Esophagus muscularis mucosa (tissue), 4 donors: ENCODE data around the gene BACE2. TPM values are rescaled to one million over a fixed set of nuclear protein-coding genes. Genes with fewer than 3 reads are reported as not detected.

ENCODE experiments used
- DNase-seq: peaks from one replicate; pipeline ENCODE4 v3.0.0-alpha.2; 2017; ENCODE audit errors: extremely low spot score
- H3K27ac ChIP-seq, 4 donors: fragments of 200-600 bp; sonication (generic); replicated peaks in 1 of 4; 1 replicate in 3 of 4; 2 replicates in 1 of 4; pipeline ENCODE4 v1.5.1; 2016 to 2019; ENCODE audit warnings: mild to moderate bottlenecking in 1 of 4
- H3K27me3 ChIP-seq, 4 donors: fragments of 200-600 bp; sonication (generic); one replicate each; pipeline versions ENCODE4 v1.5.1 to v1.6.0; 2016 to 2019
- H3K36me3 ChIP-seq, 4 donors: fragments of 200-600 bp; sonication (generic); one replicate each; pipeline ENCODE4 v1.5.1; 2016 to 2019
- H3K4me1 ChIP-seq, 4 donors: fragments of 200-600 bp; sonication (generic); one replicate each; pipeline ENCODE4 v1.5.1; 2016 to 2019
- H3K4me3 ChIP-seq, 4 donors: fragments of 200-600 bp; sonication (generic); 1 replicate in 2 of 4; 2 replicates in 2 of 4; pipeline ENCODE4 v1.5.1; 2016 to 2019; ENCODE audit warnings: mild to moderate bottlenecking in 4 of 4, moderate library complexity in 1 of 4
- H3K9me3 ChIP-seq, 4 donors: fragments of 200-600 bp; sonication (generic); 1 replicate in 3 of 4; 2 replicates in 1 of 4; pipeline ENCODE4 v1.5.1; 2016 to 2019
- CTCF ChIP-seq, 3 experiments: fragments of 200-600 bp in 2 of 3; fragments of 450-650 bp in 1 of 3; sonication (generic) in 2 of 3; IDR thresholded peaks; one replicate each; pipeline ENCODE4 v1.5.1; 2017 to 2019; ENCODE audit warnings: antibody characterized with exemption in 3 of 3, mild to moderate bottlenecking in 2 of 3, moderate library complexity in 1 of 3
- EP300 ChIP-seq: sonication (generic); formaldehyde crosslinking; IDR thresholded peaks from one replicate; pipeline ENCODE4 v1.6.1; 2017; ENCODE audit warnings: antibody characterized with exemption
- POLR2A ChIP-seq: fragments of 450-650 bp; IDR thresholded peaks from one replicate; pipeline ENCODE4 v1.6.1; 2017; ENCODE audit warnings: antibody characterized with exemption, moderate library complexity, mild to moderate bottlenecking, low read depth
- POLR2AphosphoS5 ChIP-seq, 2 donors: sonication (generic); formaldehyde crosslinking; IDR thresholded peaks; one replicate each; pipeline ENCODE4 v1.6.1; 2017; ENCODE audit warnings: antibody characterized with exemption in 2 of 2
- WGBS: methylation state at CpG from one replicate; pipeline ENCODE4 v1.1.5; 2018; 5-methylcytosine and 5-hydroxymethylcytosine counted together
- intact Hi-C: fragments of 100-400 bp; cut with DNase I; formaldehyde crosslinking; loops from one replicate; pipeline ENCODE4 v1.15.1; 2023
- total RNA-seq, 4 donors: library from RNA; depleted of rRNA; stranded (reverse); fragments of >200 nt; gene quantifications; one replicate each; pipeline versions ENCODE4 v1.1.0 to v1.2.1, GENCODE V29; 2016

The BACE2 gene
- total RNA-seq, 4 donors from 2014 or later = 44.9 to 61.6 (median 58.2) TPM

- Histone ChIP-seq H3K36me3 (peaks cover 0 to 45% (median 32%) of the 10 kb centered on the region in 4 donors), H3K27ac (no peak overlapping the region), H3K4me1 (no peaks in the 10 kb centered on the region), H3K27me3 (no peaks in the 10 kb centered on the region), H3K9me3 (no peaks in the 10 kb centered on the region), H3K4me3 (no peak overlapping the region)
- no peak for DNase-seq
- intact Hi-C loops = no loop called here
- 84% methylated on average over 4 of the region's 4 CpGs for WGBS
- no peak for TF ChIP-seq POLR2AphosphoS5 (IDR thresholded peaks at IDR 0.05)
- no peak for TF ChIP-seq POLR2A
- no peak for TF ChIP-seq CTCF (IDR thresholded peaks at IDR 0.05)
- TF ChIP-seq EP300 = no peak
Measured at GRCh38 chr21:41230497-41230896, 62.5 kb downstream of the BACE2 start.

GRCh38 chr21:41231060-41231459 is 63.1 kb downstream of the BACE2 start:
- intact Hi-C loops = no loop called here

GRCh38 chr21:41232013-41232412 is 64.1 kb downstream of the BACE2 start:
- Histone ChIP-seq H3K27ac (no peak overlapping the region), H3K27me3 (no peaks in the 10 kb centered on the region), H3K4me1 (no peaks in the 10 kb centered on the region), H3K9me3 (no peaks in the 10 kb centered on the region), H3K4me3 (no peak overlapping the region), H3K36me3 (peaks cover 0 to 39% (median 21%) of the 10 kb centered on the region in 4 donors)
- no peak for TF ChIP-seq EP300
- TF ChIP-seq CTCF (IDR thresholded peaks at IDR 0.05) = no peak
- TF ChIP-seq POLR2AphosphoS5 (IDR thresholded peaks at IDR 0.05) = no peak
- no peak for TF ChIP-seq POLR2A
- intact Hi-C loops = no loop called here
- DNase-seq = no peak
- 94% methylated on average over 10 of the region's 10 CpGs for WGBS

More at GRCh38 chr21:41231060-41231459, 63.1 kb downstream of the BACE2 start:
- H3K27ac ChIP-seq = no peak overlapping the region
- no peaks in the 10 kb centered on the region for H3K27me3 ChIP-seq
- H3K4me3 ChIP-seq = no peak overlapping the region
- 89% methylated on average over 6 of the region's 6 CpGs for WGBS
- H3K4me1 ChIP-seq = no peaks in the 10 kb centered on the region
- H3K9me3 ChIP-seq = no peaks in the 10 kb centered on the region
- peaks cover 0 to 44% (median 30%) of the 10 kb centered on the region in 4 donors for H3K36me3 ChIP-seq
- DNase-seq = no peak
- no peak for TF ChIP-seq POLR2AphosphoS5 (IDR thresholded peaks at IDR 0.05)
- no peak for TF ChIP-seq EP300
- no peak for TF ChIP-seq CTCF (IDR thresholded peaks at IDR 0.05)
- no peak for TF ChIP-seq POLR2A

- intact Hi-C loops = no loop called here
- Histone ChIP-seq H3K4me3 (no peak overlapping the region), H3K36me3 (peaks cover 12 to 34% (median 18%) of the 10 kb centered on the region in 4 donors), H3K27me3 (no peaks in the 10 kb centered on the region), H3K27ac (no peak overlapping the region), H3K9me3 (no peaks in the 10 kb centered on the region), H3K4me1 (no peaks in the 10 kb centered on the region)
- WGBS = 94% methylated on average over 6 of the region's 6 CpGs
- DNase-seq = no peak
- TF ChIP-seq EP300 (no peak), POLR2AphosphoS5 (IDR thresholded peaks at IDR 0.05) (no peak), POLR2A (no peak), CTCF (IDR thresholded peaks at IDR 0.05) (no peak)
Measured at GRCh38 chr21:41233916-41234315, 66.0 kb downstream of the BACE2 start.

GRCh38 chr21:41234569-41234968 is 66.6 kb downstream of the BACE2 start:
- intact Hi-C loops = no loop called here
- TF ChIP-seq EP300 (no peak), POLR2A (no peak), CTCF (IDR thresholded peaks at IDR 0.05) (no peak), POLR2AphosphoS5 (IDR thresholded peaks at IDR 0.05) (no peak)
- 80% methylated on average over 5 of the region's 5 CpGs for WGBS
- no peak for DNase-seq
- Histone ChIP-seq H3K4me1 (no peaks in the 10 kb centered on the region), H3K36me3 (peaks cover 12 to 34% (median 17%) of the 10 kb centered on the region in 4 donors), H3K4me3 (no peak overlapping the region), H3K27me3 (no peaks in the 10 kb centered on the region), H3K27ac (no peak overlapping the region), H3K9me3 (no peaks in the 10 kb centered on the region)
